Activated CD8-positive, alpha-beta memory T cell treated with anti-CD3 and anti-CD28 coated beads, Interleukin-2, amount 10 ng/mL, durations not matched to agents 7 days and 5 days (primary cell): ENCODE results near the gene TMEM167A. TPM values are rescaled to one million over a fixed set of nuclear protein-coding genes. Genes with fewer than 3 reads are reported as not detected.

Experiments
- ATAC-seq: fragments of 150-1000 bp; cut with Tn5 transposase; one replicate; pipeline ENCODE4 v1.10.0; 2021; ENCODE audit warnings: moderate library complexity
- CTCF ChIA-PET: fragments of 350-600 bp; sonication (Branson Sonifier 250); formaldehyde crosslinking; loops from one replicate; lab custom pipeline; 2021; ENCODE audit warnings: antibody characterized with exemption; lab: Charles Lee
- DNase-seq: peaks from one replicate; pipeline ENCODE4 v3.0.0-alpha.2; 2020
- H3K27ac Mint-ChIP-seq: one replicate; pipeline ENCODE4 v1.8.0; 2021; ENCODE audit warnings: mild to moderate bottlenecking, mixed read lengths
- H3K27me3 Mint-ChIP-seq: one replicate; pipeline ENCODE4 v1.8.0; 2021; ENCODE audit warnings: mixed read lengths
- H3K36me3 Mint-ChIP-seq: one replicate; pipeline ENCODE4 v1.8.0; 2021; ENCODE audit warnings: mild to moderate bottlenecking, mixed read lengths
- H3K4me1 Mint-ChIP-seq: one replicate; pipeline ENCODE4 v1.8.0; 2021; ENCODE audit warnings: mixed read lengths
- H3K4me3 Mint-ChIP-seq: one replicate; pipeline ENCODE4 v1.8.0; 2021; ENCODE audit warnings: mild to moderate bottlenecking, moderate library complexity, mixed read lengths
- H3K9me3 Mint-ChIP-seq: one replicate; pipeline ENCODE4 v1.8.0; 2022; ENCODE audit warnings: low read depth, mixed read lengths
- total RNA-seq, 2 experiments: library from RNA; stranded (reverse); gene quantifications; one replicate each; pipeline ENCODE4 v1.2.3, GENCODE V29; 2021

Gene TMEM167A
- total RNA-seq, 2 experiments from 2014 or later, result 58.7 to 79.6 TPM

DNA sequence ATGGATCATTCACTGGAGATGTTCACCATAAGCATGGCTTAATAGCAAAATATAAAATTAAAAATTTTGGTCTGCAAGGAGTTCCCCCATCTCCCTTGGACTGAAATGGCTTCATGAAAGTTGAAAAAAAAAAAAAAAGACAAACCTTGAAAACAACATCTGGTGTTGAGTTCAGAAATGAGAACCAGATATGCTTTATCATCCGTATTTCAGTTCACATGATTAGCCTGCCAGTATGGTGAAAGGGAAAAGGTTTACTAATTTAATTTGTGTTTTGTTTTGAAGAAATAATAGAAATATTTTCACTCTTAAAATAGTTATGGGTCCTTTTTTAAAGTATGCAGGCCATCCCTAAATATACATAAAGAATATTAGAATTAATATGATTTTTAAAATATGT, 67.8 kb downstream of the TMEM167A start:
- no peak for ATAC-seq
- CTCF ChIA-PET, result no interaction called here
- H3K4me1 Mint-ChIP-seq, result no peaks in the 10 kb centered on the region

DNA sequence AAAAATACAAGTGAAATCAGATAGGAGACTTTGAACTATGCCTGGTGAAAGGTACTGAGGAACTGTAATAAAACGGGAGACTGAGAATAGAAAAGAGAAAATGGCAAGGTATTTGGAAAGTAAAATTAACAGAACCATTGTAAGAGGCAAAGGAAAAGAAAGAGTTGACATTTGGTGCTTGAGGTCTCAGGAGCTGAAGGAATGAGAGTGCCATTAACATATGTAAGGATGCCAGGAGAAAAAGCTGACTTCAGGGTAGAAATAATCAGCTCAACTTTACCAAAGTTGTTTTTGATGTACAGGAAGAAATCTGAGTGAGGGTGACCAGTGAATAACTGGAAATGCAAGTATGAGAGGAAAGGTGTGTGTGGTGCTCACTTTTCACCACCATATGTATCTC, 69.4 kb downstream of the TMEM167A start:
- DNase-seq (no peak), ATAC-seq (no peak)
- no peaks in the 10 kb centered on the region for H3K36me3 Mint-ChIP-seq
- no peak overlapping the region for H3K27ac Mint-ChIP-seq
- H3K9me3 Mint-ChIP-seq, result no peaks in the 10 kb centered on the region
- H3K4me1 Mint-ChIP-seq, result no peaks in the 10 kb centered on the region
- H3K4me3 Mint-ChIP-seq, result no peak overlapping the region
- CTCF ChIA-PET, result no interaction called here
- peaks cover 8% of the 10 kb centered on the region for H3K27me3 Mint-ChIP-seq

More for the DNA sequence above, 67.8 kb downstream of the TMEM167A start:
- no peaks in the 10 kb centered on the region for H3K36me3 Mint-ChIP-seq
- peaks cover 5% of the 10 kb centered on the region for H3K27me3 Mint-ChIP-seq
- no peaks in the 10 kb centered on the region for H3K9me3 Mint-ChIP-seq
- DNase-seq, result no peak
- no peak overlapping the region for H3K27ac Mint-ChIP-seq
- H3K4me3 Mint-ChIP-seq, result no peak overlapping the region

DNA sequence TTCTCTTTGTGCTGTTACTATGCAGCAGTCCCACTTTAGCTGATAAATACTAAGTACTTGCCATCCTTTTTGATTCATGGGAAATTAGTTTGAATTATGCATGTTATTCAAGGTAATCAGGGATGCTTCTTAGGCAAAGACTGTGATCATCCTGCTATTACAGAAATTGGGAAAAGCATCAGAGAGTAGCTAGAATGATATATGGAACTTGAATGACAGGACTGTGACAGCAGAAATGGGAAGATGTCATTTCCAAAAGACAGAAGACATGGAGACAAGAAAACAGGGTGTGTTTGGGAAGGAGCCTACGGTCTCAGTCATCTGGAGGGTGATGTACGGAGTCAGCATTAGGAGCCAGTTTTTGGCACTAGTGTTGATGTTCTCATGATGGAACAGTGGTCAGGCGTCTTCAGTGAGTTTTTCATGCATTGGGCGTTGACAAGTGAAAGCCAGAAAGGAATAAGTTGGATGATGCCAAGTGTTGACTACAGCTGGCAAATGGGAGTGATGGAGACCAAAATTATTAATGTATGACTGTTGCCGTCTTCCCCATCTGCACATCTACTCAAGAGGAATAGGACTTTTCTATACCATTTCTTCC, 70.4 kb downstream of the TMEM167A start:
- DNase-seq (no peak), ATAC-seq (no peak)
- Mint-ChIP-seq H3K9me3 (no peaks in the 10 kb centered on the region), H3K4me3 (no peak overlapping the region), H3K27ac (no peak overlapping the region), H3K27me3 (peaks cover 6% of the 10 kb centered on the region), H3K36me3 (no peaks in the 10 kb centered on the region), H3K4me1 (no peaks in the 10 kb centered on the region)
- CTCF ChIA-PET, result no interaction called here

DNA sequence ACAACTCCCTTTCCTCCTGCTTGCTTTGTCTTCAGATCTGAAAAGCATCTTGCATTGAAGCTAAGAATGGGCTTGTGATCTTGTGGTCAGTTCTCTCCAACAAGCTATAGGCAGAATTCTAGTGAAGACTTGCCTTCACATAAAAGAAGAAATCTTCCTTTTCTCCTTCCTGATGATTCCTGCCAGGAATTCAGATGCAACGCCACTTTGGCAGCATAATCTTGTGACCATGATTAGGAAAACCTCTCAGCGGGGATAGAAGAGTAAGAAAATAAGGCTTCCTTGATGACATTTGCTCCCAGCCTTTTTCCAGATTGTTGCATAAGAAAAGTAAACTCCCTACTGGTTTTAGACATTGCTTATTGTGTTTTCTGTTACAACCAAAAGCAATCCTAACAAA, 73.4 kb downstream of the TMEM167A start:
- H3K27ac Mint-ChIP-seq, result no peak overlapping the region
- H3K4me3 Mint-ChIP-seq, result no peak overlapping the region
- CTCF ChIA-PET, result no interaction called here
- H3K27me3 Mint-ChIP-seq, result peaks cover 6% of the 10 kb centered on the region
- H3K4me1 Mint-ChIP-seq, result no peaks in the 10 kb centered on the region
- no peaks in the 10 kb centered on the region for H3K9me3 Mint-ChIP-seq
- no peak for DNase-seq
- ATAC-seq, result no peak
- no peaks in the 10 kb centered on the region for H3K36me3 Mint-ChIP-seq

Other genes with a start within 250 kb of the TMEM167A start
- gene XRCC4, start 153 bp upstream of the TMEM167A start, total RNA-seq, result 10 to 100 TPM; 11.3 to 11.9 TPM